ENCODE data around the gene MYO1G.

The MYO1G gene

GRCh38 chr7:44980393-44981034 is 1.7 kb upstream of the MYO1G start:
- DNase-seq, result peak; percentile 73

GRCh38 chr7:44979481-44980392 is 922 bp upstream of the MYO1G start:
- DNase-seq, result no peak

- no peak for DNase-seq
Measured at GRCh38 chr7:44977959-44978335, 868 bp downstream of the MYO1G start.

- DNase-seq, result peak; percentile 69
Measured at GRCh38 chr7:44977304-44977958, 1.4 kb downstream of the MYO1G start.

GRCh38 chr7:44976746-44977196 is 2.0 kb downstream of the MYO1G start:
- DNase-seq, result no peak

GRCh38 chr7:44976040-44976745 is 2.6 kb downstream of the MYO1G start:
- no peak for DNase-seq

- DNase-seq, result no peak
Measured at GRCh38 chr7:44975331-44976039, 3.3 kb downstream of the MYO1G start.

GRCh38 chr7:44974549-44974948 is 4.3 kb downstream of the MYO1G start:
- no peak for DNase-seq

GRCh38 chr7:44973610-44974401 is 5.0 kb downstream of the MYO1G start:
- DNase-seq, result no peak

- no peak for DNase-seq
Measured at GRCh38 chr7:44972562-44972961, 6.3 kb downstream of the MYO1G start.

GRCh38 chr7:44971902-44972441 is 6.8 kb downstream of the MYO1G start:
- DNase-seq, result no peak

GRCh38 chr7:44971188-44971901 is 7.5 kb downstream of the MYO1G start:
- DNase-seq, result no peak

- no peak for DNase-seq
Measured at GRCh38 chr7:44970523-44971051, 8.2 kb downstream of the MYO1G start.

GRCh38 chr7:44969701-44970522 is 8.9 kb downstream of the MYO1G start:
- no peak for DNase-seq

GRCh38 chr7:44969049-44969700 is 9.6 kb downstream of the MYO1G start:
- no peak for DNase-seq

GRCh38 chr7:44967571-44968446 is 11.0 kb downstream of the MYO1G start:
- no peak for DNase-seq

- DNase-seq, result no peak
Measured at GRCh38 chr7:44966731-44967538, 11.9 kb downstream of the MYO1G start.

All from central memory CD4-positive, alpha-beta T cell (primary cell).